ENCODE measurements around the gene CACNG5. TPM values are rescaled to one million over a fixed set of nuclear protein-coding genes. Genes with fewer than 3 reads are reported as not detected.

CACNG5 gene
- polyA plus RNA-seq, 6 donors from 2014 or later, result not detected

GRCh38 chr17:66830451-66830850 lies 4.5 kb upstream of the CACNG5 start:
- ATAC-seq (ENCODE audit: low read depth in 2 of 2) (no peak), DNase-seq (no peak)
- Mint-ChIP-seq H3K9me3 (peaks cover 0 to 9% (median 4%) of the 10 kb centered on the region in 7 donors), H3K4me3 (no peak overlapping the region), H3K4me1 (peaks cover 4 to 6% (median 5%) of the 10 kb centered on the region in 3 donors), H3K27me3 (peaks cover 40 to 70% (median 62%) of the 10 kb centered on the region in 3 donors), H3K36me3 (peaks cover 0 to 6% of the 10 kb centered on the region in 2 donors), H3K27ac (no peak overlapping the region)

GRCh38 chr17:66831383-66832210 lies 3.3 kb upstream of the CACNG5 start:
- Mint-ChIP-seq H3K4me3 (no peak overlapping the region), H3K36me3 (peaks cover 0 to 6% of the 10 kb centered on the region in 2 donors), H3K9me3 (peaks cover 0 to 8% (median 4%) of the 10 kb centered on the region in 7 donors), H3K4me1 (peaks cover 4 to 8% (median 5%) of the 10 kb centered on the region in 3 donors), H3K27ac (peak overlapping the region in 1 of 6 donors; percentile 42), H3K27me3 (peaks cover 44 to 77% (median 66%) of the 10 kb centered on the region in 3 donors)
- DNase-seq (no peak), ATAC-seq (ENCODE audit: low read depth in 2 of 2) (no peak)

GRCh38 chr17:66833201-66833600 lies 1.7 kb upstream of the CACNG5 start:
- peaks cover 0 to 6% (median 3%) of the 10 kb centered on the region in 7 donors for H3K9me3 Mint-ChIP-seq
- no peak overlapping the region for H3K27ac Mint-ChIP-seq
- H3K36me3 Mint-ChIP-seq, result peaks cover 0 to 6% of the 10 kb centered on the region in 2 donors
- DNase-seq, result no peak
- peaks cover 4 to 8% (median 5%) of the 10 kb centered on the region in 3 donors for H3K4me1 Mint-ChIP-seq
- no peak overlapping the region for H3K4me3 Mint-ChIP-seq
- peaks cover 50 to 77% (median 75%) of the 10 kb centered on the region in 3 donors for H3K27me3 Mint-ChIP-seq
- no peak for ATAC-seq (ENCODE audit: low read depth in 2 of 2)

DNA sequence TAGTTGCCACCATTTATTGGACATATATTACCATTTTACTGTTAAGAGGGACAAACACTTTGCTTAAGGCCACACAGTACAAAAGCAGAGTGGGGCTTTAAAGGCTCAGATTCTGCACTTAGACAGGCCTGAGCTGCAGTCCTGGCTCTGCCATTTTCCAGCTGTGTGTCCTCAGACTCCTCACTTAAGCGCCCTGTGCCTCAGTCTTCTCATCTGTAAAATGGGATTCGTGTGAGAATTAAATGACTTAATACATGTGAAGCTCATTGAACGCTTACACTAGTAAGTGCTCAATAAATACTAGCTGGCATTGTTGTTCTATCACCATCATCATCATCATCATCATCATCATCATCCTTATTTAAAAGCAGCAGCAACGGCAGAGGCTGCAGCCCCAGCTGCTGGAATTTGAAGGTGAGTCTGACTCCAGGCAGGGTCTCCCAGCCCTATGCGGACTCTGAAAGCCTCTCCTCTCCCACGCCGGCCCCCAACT lies 445 bp upstream of the CACNG5 start:
- Mint-ChIP-seq H3K4me3 (peak overlapping the region in 1 of 8 donors; percentile 30), H3K27me3 (peaks cover 50 to 77% (median 69%) of the 10 kb centered on the region in 3 donors), H3K9me3 (peaks cover 0 to 7% (median 0%) of the 10 kb centered on the region in 7 donors), H3K36me3 (peaks cover 0 to under 1% of the 10 kb centered on the region in 2 donors), H3K4me1 (peaks cover 4 to 8% (median 5%) of the 10 kb centered on the region in 3 donors), H3K27ac (no peak overlapping the region)
- ATAC-seq (ENCODE audit: low read depth in 2 of 2) (no peak), DNase-seq (no peak)

DNA sequence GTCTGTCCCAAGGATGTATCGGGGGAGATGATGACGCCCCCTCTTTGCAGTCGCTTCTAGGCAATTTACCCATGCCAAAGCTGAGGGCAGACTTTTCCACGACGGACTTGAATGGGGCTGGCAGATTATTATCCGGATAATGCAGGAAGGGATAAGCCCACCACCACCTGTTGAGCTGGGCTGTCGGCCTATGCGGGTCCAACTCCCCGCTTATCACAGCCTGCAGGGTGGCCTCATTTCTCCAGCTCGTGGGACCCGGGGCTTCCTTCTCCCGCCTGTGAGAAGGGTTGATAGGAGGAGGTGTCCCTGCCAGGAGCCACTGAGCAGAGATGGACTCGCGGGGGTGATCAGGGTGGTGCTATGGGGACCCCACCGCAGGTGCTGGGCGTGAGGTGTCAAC lies 559 bp downstream of the CACNG5 start:
- Mint-ChIP-seq H3K36me3 (no peaks in the 10 kb centered on the region), H3K27me3 (peaks cover 40 to 69% (median 62%) of the 10 kb centered on the region in 3 donors), H3K4me3 (no peak overlapping the region), H3K9me3 (peaks cover 0 to 7% (median 0%) of the 10 kb centered on the region in 7 donors), H3K27ac (no peak overlapping the region), H3K4me1 (peaks cover 0 to 5% (median 0%) of the 10 kb centered on the region in 3 donors)
- no peak for ATAC-seq (ENCODE audit: low read depth in 2 of 2)
- DNase-seq, result no peak

- Mint-ChIP-seq H3K36me3 (no peaks in the 10 kb centered on the region), H3K4me3 (peak overlapping the region in 1 of 8 donors; percentile 36), H3K9me3 (peaks cover 0 to 7% (median 0%) of the 10 kb centered on the region in 7 donors), H3K27ac (peak overlapping the region in 1 of 6 donors; percentile 77), H3K27me3 (peaks cover 38 to 60% (median 54%) of the 10 kb centered on the region in 3 donors), H3K4me1 (peaks cover 0 to 5% (median 0%) of the 10 kb centered on the region in 3 donors)
- DNase-seq (no peak), ATAC-seq (ENCODE audit: low read depth in 2 of 2) (no peak)
Observed at GRCh38 chr17:66836063-66837005, 1.4 kb downstream of the CACNG5 start.

DNA sequence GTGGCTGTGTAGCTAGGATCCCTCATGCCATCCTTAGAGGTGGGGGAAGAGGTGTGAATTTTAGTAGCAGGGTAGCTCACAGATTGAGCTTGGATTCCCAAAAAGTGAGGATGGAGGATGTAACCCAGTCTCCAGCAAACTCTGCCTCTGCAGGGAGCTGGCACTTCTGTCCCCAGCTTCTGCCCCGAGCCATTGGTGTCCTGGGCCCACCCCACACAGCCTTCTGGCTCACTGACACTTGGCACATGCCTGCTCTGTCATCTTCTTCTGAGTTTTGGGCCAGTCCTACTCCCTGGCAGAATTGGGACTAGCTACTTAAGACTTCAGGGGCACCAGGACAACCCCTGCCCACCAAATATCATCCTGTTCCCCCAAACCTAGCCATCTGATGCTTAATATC lies 2.3 kb downstream of the CACNG5 start:
- Mint-ChIP-seq H3K27ac (no peak overlapping the region), H3K27me3 (peaks cover 30 to 52% (median 45%) of the 10 kb centered on the region in 3 donors), H3K4me3 (no peak overlapping the region), H3K36me3 (no peaks in the 10 kb centered on the region), H3K9me3 (peaks cover 0 to 3% (median 0%) of the 10 kb centered on the region in 7 donors), H3K4me1 (peaks cover 0 to 5% (median 0%) of the 10 kb centered on the region in 3 donors)
- no peak for ATAC-seq (ENCODE audit: low read depth in 2 of 2)
- no peak for DNase-seq

GRCh38 chr17:66837885-66838665 lies 3.2 kb downstream of the CACNG5 start:
- Mint-ChIP-seq H3K27me3 (peaks cover 28 to 46% (median 41%) of the 10 kb centered on the region in 3 donors), H3K9me3 (peaks cover 0 to 3% (median 0%) of the 10 kb centered on the region in 7 donors), H3K36me3 (no peaks in the 10 kb centered on the region), H3K4me1 (peaks cover 0 to 5% (median 0%) of the 10 kb centered on the region in 3 donors), H3K4me3 (no peak overlapping the region), H3K27ac (no peak overlapping the region)
- DNase-seq (no peak), ATAC-seq (ENCODE audit: low read depth in 2 of 2) (no peak)

- ATAC-seq (ENCODE audit: low read depth in 2 of 2) (no peak), DNase-seq (no peak)
- Mint-ChIP-seq H3K4me1 (peaks cover 0 to 4% (median 0%) of the 10 kb centered on the region in 3 donors), H3K27me3 (peaks cover 19 to 30% (median 29%) of the 10 kb centered on the region in 3 donors), H3K9me3 (peaks cover 0 to 3% (median 0%) of the 10 kb centered on the region in 7 donors), H3K4me3 (no peak overlapping the region), H3K27ac (no peak overlapping the region), H3K36me3 (no peaks in the 10 kb centered on the region)
Observed at GRCh38 chr17:66839616-66840015, 4.7 kb downstream of the CACNG5 start.

- peaks cover 0 to 3% (median 0%) of the 10 kb centered on the region in 3 donors for H3K4me1 Mint-ChIP-seq
- H3K27me3 Mint-ChIP-seq, result peaks cover 19 to 29% (median 29%) of the 10 kb centered on the region in 3 donors
- no peak for ATAC-seq (ENCODE audit: low read depth in 2 of 2)
- no peak for DNase-seq
- peaks cover 0 to 3% (median 0%) of the 10 kb centered on the region in 7 donors for H3K9me3 Mint-ChIP-seq
- H3K36me3 Mint-ChIP-seq, result no peaks in the 10 kb centered on the region
- no peak overlapping the region for H3K27ac Mint-ChIP-seq
- H3K4me3 Mint-ChIP-seq, result no peak overlapping the region
Observed at GRCh38 chr17:66840061-66840460, 5.1 kb downstream of the CACNG5 start.

GRCh38 chr17:66841328-66841727 lies 6.4 kb downstream of the CACNG5 start:
- Mint-ChIP-seq H3K36me3 (no peaks in the 10 kb centered on the region), H3K27ac (no peak overlapping the region), H3K27me3 (peaks cover 14 to 23% (median 20%) of the 10 kb centered on the region in 3 donors), H3K4me1 (no peaks in the 10 kb centered on the region), H3K4me3 (no peak overlapping the region), H3K9me3 (peaks cover 0 to 5% (median 0%) of the 10 kb centered on the region in 7 donors)
- ATAC-seq (ENCODE audit: low read depth in 2 of 2), result no peak
- DNase-seq, result no peak

DNA sequence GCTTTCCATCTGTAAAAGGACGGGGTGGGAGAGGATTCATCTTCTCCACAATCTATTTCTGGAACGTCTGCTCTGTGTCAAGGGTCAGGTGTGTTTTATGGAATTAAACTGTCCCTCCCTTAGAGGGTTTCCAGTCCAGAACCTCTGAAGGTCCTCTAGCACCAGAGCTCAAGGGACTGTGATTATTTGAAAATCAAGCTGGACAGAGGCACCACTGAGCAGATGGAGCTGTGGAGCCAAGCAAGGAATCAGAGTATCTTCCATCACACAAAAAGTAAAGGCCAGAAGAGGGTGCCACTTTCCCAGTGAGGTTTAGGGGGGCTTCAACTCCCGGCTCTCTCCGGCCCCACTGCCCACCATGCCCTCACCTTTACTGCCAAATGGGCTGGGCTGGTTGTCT lies 6.8 kb downstream of the CACNG5 start:
- Mint-ChIP-seq H3K4me1 (no peaks in the 10 kb centered on the region), H3K4me3 (no peak overlapping the region), H3K27ac (no peak overlapping the region), H3K36me3 (no peaks in the 10 kb centered on the region), H3K9me3 (peaks cover 0 to 8% (median 0%) of the 10 kb centered on the region in 7 donors), H3K27me3 (peaks cover 14 to 19% (median 16%) of the 10 kb centered on the region in 3 donors)
- ATAC-seq (ENCODE audit: low read depth in 2 of 2) (no peak), DNase-seq (no peak)

All from naive B cell (primary cell).